GM12874 (cell line): Measurements from ENCODE around the gene SNCAIP.
A peak's percentile ranks its signal among the peaks of the same experiment; 100 is the strongest.

Experiments
- TF ChIP-seq, protein P1 (sequence below): IDR thresholded peaks from 2 replicates; pipeline ENCODE4 v1.5.1; 2011; ENCODE audit warnings: low read depth, mild to moderate bottlenecking, control low read depth, low read length, moderate library complexity; ENCODE audit not compliant: insufficient read depth

Gene SNCAIP

DNA sequence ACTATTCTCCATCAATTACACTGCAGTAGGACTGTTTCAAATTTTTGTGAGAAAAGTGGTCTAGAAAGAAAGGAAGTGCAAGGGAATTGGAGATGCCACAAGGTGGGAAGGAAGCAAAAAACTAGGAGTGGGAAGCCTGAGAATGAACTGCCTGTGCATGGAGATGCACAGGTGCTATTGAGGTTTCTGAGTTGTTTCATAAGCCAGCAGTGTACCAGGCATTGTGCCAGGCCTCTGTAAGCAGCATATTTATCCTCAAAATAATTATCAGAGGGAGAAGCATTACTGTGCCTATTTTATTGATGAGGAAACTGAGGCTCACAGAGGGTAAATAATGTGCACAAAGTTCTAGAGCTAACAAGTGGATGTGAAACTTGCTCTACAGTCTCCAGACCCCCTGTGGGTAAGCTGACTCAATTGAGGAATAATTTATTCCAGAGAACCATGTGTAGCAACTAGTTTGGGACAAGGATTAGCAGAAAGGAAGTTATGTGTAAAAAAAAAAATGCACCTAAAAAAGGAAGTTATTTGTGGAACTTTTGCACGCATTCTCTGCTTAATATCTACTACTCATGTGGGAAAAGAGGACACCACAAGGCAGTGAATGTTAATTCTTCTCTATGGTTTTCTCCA, 96.7 kb downstream of the SNCAIP start:
- TF ChIP-seq, protein P1, sequence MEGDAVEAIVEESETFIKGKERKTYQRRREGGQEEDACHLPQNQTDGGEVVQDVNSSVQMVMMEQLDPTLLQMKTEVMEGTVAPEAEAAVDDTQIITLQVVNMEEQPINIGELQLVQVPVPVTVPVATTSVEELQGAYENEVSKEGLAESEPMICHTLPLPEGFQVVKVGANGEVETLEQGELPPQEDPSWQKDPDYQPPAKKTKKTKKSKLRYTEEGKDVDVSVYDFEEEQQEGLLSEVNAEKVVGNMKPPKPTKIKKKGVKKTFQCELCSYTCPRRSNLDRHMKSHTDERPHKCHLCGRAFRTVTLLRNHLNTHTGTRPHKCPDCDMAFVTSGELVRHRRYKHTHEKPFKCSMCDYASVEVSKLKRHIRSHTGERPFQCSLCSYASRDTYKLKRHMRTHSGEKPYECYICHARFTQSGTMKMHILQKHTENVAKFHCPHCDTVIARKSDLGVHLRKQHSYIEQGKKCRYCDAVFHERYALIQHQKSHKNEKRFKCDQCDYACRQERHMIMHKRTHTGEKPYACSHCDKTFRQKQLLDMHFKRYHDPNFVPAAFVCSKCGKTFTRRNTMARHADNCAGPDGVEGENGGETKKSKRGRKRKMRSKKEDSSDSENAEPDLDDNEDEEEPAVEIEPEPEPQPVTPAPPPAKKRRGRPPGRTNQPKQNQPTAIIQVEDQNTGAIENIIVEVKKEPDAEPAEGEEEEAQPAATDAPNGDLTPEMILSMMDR = no peak

DNA sequence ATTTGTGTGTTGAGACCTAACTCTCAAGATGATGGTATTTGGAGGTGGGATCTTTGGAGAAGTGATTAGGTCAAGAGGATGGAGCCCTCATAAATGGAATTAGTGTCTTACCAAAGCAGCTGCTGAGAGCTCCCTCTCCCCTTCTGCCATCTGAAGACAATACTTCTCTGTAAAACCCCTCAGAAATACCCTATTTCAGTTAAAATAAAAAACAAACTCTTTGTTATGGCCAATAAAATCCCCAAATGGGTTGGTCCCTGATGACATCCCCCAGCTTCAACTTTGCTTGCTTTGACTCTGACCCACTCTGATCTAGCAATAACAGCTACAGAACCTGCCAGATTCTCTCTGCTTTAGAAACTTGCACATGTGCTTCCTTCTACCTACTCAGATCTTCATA, 100.9 kb downstream of the SNCAIP start:
- TF ChIP-seq, protein P1 = no peak

DNA sequence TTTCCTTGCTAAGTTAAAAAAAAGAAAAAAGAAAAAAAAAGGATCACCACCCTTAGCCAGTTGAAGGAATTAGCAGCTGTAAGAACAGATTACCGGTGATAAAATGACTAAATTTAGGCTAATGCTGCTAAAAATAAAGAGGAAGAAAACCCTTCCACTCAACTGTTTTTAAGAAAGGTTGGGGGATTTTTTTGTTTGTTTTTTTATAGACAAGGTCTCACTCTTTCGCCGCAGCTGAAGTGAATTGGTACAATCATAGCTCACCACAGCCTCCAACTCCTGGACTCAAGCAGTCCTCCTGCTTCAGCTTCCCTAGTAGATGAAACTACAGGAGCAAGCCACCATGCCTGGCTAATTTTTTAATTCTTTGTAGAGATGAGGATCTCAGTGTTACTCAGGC, 101.7 kb downstream of the SNCAIP start:
- TF ChIP-seq, protein P1 = no peak

DNA sequence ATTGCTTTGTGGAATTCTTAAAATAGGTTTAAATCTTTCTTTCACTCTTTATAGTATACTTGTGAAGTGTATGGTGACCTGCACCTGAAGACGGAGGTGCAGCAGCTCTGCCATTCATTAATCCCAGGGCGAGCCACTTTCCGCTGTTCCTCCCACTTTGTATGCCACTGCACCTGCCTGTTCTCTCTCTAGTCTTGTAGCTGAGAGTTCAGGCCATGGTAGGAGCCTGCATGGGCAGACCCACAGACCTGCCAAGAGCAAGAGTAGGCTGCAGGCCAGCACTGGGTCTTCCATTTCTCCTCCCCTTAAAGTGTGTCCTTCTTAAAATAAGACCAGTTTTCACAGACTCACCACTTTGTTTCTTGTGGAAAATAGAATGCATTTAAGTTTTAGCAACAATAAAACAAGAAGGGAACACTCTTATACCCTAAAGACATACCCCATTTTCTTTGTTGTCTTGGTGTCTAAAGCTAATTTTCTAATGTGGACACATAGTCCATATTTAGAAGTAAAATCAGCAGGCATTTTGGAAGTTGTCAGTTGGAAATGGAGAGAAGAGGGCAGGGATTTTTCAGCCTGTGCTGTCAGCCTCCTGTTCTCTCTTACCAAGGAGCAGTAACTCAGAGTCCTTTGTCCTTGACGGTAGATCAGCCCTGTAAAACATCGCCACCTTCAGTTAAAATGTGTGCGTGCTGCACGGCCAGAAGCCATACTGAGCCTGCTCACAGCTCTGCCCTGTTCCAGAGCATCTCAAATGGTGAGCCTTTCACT, 103.2 kb downstream of the SNCAIP start:
- TF ChIP-seq, protein P1 = peak; percentile 60

DNA sequence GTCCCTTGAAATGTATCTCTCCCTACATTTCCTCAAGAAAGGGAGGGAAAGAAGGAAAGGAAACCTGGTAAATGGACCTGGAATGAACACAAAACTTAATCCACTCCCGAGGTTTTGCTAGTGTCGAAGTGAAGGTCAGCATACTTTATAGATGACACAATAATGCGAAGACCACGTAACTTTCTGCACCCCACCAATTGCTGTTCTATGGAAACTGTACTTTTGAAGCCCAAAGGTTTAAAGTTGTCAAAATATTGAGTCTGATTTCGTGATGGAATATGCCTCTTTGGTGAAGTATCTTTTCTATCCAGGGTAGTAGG, 103.7 kb downstream of the SNCAIP start:
- TF ChIP-seq, protein P1 = no peak

DNA sequence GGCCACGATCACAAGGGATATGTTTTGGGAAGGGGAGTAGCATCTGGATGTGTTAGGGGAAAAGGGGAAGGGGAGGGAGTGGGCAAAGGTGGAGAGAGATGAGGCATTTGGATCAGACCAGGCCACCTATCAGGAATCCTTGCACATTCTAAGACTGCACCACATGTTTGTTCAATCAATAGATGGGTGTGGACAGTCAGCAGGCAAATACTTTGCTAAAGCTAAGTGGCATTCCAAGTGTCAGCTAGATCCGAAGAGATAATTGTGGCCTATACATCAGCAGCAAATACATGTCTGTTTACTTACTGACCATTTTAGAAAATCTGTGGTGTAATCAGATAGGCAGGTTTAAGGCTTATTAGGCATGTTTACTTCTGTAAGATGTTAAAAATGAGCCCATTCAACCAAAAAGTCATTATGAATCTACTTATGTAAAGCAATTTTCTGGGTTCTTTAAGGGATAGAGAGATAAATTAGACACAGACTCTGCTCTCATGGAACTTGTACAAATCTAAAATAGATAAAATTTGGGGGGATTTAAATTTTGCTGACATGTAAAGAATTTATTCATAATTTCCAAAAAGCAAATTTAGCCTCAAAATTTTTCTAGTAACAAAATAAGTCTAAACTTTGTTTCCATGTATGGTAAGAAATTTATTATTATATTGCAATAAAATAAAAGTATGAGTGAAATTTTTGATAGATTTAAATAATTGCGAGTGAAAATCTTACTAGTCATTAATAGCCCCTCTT, 107.3 kb downstream of the SNCAIP start:
- TF ChIP-seq, protein P1 = no peak

DNA sequence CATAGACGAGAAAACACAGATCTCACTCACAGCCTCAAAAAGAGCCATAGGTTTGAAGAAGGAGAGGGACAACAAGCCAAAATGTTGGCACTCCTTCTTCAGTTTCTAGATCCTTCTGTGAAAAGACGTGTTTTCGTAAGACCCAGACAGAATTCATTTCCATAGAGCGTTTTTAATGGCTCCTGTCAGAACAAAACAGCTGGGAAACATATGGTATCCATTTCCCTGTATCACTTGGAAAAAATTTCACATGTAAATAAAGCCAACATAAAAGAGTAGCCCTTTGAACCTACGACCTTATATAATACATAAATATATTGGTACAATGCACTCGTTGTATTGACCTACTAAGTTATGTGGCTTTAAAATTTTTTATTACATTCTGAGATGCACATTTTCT, 108.1 kb downstream of the SNCAIP start:
- TF ChIP-seq, protein P1 = no peak
